ENCODE results near the gene SEMA5B. TPM values are rescaled to one million over a fixed set of nuclear protein-coding genes. Genes with fewer than 3 reads are reported as not detected.

Gene SEMA5B
- total RNA-seq, 2 experiments from 2014 or later = 0.13 to 2.3 TPM

GRCh38 chr3:123006609-123007008 is 21.0 kb downstream of the SEMA5B start:
- BruUV-seq (replicated peaks) = no TSS peak
- H3K36me3 ChIP-seq (ENCODE audit: insufficient read depth, low read length) = no peaks in the 10 kb centered on the region
- TF ChIP-seq, protein P1, sequence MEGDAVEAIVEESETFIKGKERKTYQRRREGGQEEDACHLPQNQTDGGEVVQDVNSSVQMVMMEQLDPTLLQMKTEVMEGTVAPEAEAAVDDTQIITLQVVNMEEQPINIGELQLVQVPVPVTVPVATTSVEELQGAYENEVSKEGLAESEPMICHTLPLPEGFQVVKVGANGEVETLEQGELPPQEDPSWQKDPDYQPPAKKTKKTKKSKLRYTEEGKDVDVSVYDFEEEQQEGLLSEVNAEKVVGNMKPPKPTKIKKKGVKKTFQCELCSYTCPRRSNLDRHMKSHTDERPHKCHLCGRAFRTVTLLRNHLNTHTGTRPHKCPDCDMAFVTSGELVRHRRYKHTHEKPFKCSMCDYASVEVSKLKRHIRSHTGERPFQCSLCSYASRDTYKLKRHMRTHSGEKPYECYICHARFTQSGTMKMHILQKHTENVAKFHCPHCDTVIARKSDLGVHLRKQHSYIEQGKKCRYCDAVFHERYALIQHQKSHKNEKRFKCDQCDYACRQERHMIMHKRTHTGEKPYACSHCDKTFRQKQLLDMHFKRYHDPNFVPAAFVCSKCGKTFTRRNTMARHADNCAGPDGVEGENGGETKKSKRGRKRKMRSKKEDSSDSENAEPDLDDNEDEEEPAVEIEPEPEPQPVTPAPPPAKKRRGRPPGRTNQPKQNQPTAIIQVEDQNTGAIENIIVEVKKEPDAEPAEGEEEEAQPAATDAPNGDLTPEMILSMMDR (conservative IDR thresholded peaks at IDR 0.05; ENCODE audit: low read length) = no peak
- TF ChIP-seq EZH2phosphoT487 (IDR thresholded peaks at IDR 0.05; ENCODE audit: borderline replicate concordance, low read depth, low read length) = no peak
- no peaks in the 10 kb centered on the region for H4K20me1 ChIP-seq (ENCODE audit: insufficient read depth, low read length)
- no peaks in the 10 kb centered on the region for H3K9me2 ChIP-seq (ENCODE audit: insufficient read depth, low read length)
- ChIA-PET POLR2A (no interaction called here), CTCF (ENCODE audit: unreplicated experiment) (no interaction called here)
- intact Hi-C loops (cut with micrococcal nuclease; ENCODE audit: unreplicated experiment) = no loop called here
- no peak overlapping the region for H2AFZ ChIP-seq (ENCODE audit: low read length)
- no peak overlapping the region for H3K27ac ChIP-seq (ENCODE audit: low read depth, low read length, poor library complexity, severe bottlenecking)
- H3K9me3 ChIP-seq (ENCODE audit: low read length) = no peaks in the 10 kb centered on the region
- no peaks in the 10 kb centered on the region for H3K79me2 ChIP-seq (ENCODE audit: insufficient read depth, low read depth, low read length)
- H3K4me2 ChIP-seq (ENCODE audit: low read length) = no peak overlapping the region
- DNase-seq (ENCODE audit: low spot score) = no peak
- H3K4me1 ChIP-seq (ENCODE audit: insufficient read depth, low read length, poor library complexity, severe bottlenecking) = no peaks in the 10 kb centered on the region
- no peak overlapping the region for H3K4me3 ChIP-seq (ENCODE audit: low read depth, low read length, poor library complexity, severe bottlenecking)

- Histone ChIP-seq H3K36me3 (ENCODE audit: insufficient read depth, low read length) (no peaks in the 10 kb centered on the region), H3K79me2 (ENCODE audit: insufficient read depth, low read depth, low read length) (no peaks in the 10 kb centered on the region), H3K4me2 (ENCODE audit: low read length) (no peak overlapping the region), H3K9me2 (ENCODE audit: insufficient read depth, low read length) (no peaks in the 10 kb centered on the region), H2AFZ (ENCODE audit: low read length) (no peak overlapping the region), H3K27ac (ENCODE audit: low read depth, low read length, poor library complexity, severe bottlenecking) (no peak overlapping the region), H3K4me3 (ENCODE audit: low read depth, low read length, poor library complexity, severe bottlenecking) (no peak overlapping the region), H3K9me3 (ENCODE audit: low read length) (no peaks in the 10 kb centered on the region), H4K20me1 (ENCODE audit: insufficient read depth, low read length) (no peaks in the 10 kb centered on the region), H3K4me1 (ENCODE audit: insufficient read depth, low read length, poor library complexity, severe bottlenecking) (no peaks in the 10 kb centered on the region)
- DNase-seq (ENCODE audit: low spot score) = no peak
- TF ChIP-seq, protein P1 (conservative IDR thresholded peaks at IDR 0.05; ENCODE audit: low read length) = no peak
- no peak for TF ChIP-seq EZH2phosphoT487 (IDR thresholded peaks at IDR 0.05; ENCODE audit: borderline replicate concordance, low read depth, low read length)
- ChIA-PET CTCF (ENCODE audit: unreplicated experiment) (no interaction called here), POLR2A (no interaction called here)
- no TSS peak for BruUV-seq (replicated peaks)
- intact Hi-C loops (cut with micrococcal nuclease; ENCODE audit: unreplicated experiment) = no loop called here
Measured at GRCh38 chr3:123005291-123005690, 22.3 kb downstream of the SEMA5B start.

- intact Hi-C loops (cut with micrococcal nuclease; ENCODE audit: unreplicated experiment) = no loop called here
- no peak overlapping the region for H3K4me2 ChIP-seq (ENCODE audit: low read length)
- no peak overlapping the region for H2AFZ ChIP-seq (ENCODE audit: low read length)
- H3K4me1 ChIP-seq (ENCODE audit: insufficient read depth, low read length, poor library complexity, severe bottlenecking) = no peaks in the 10 kb centered on the region
- H3K9me2 ChIP-seq (ENCODE audit: insufficient read depth, low read length) = no peaks in the 10 kb centered on the region
- no peaks in the 10 kb centered on the region for H3K36me3 ChIP-seq (ENCODE audit: insufficient read depth, low read length)
- no peaks in the 10 kb centered on the region for H3K79me2 ChIP-seq (ENCODE audit: insufficient read depth, low read depth, low read length)
- H3K4me3 ChIP-seq (ENCODE audit: low read depth, low read length, poor library complexity, severe bottlenecking) = no peak overlapping the region
- H4K20me1 ChIP-seq (ENCODE audit: insufficient read depth, low read length) = no peaks in the 10 kb centered on the region
- POLR2A ChIA-PET = no interaction called here
- H3K9me3 ChIP-seq (ENCODE audit: low read length) = no peaks in the 10 kb centered on the region
- BruUV-seq (replicated peaks) = no TSS peak
- no peak for DNase-seq (ENCODE audit: low spot score)
- no peak for TF ChIP-seq EZH2phosphoT487 (IDR thresholded peaks at IDR 0.05; ENCODE audit: borderline replicate concordance, low read depth, low read length)
- TF ChIP-seq, protein P1 (conservative IDR thresholded peaks at IDR 0.05; ENCODE audit: low read length) = no peak
- CTCF ChIA-PET (ENCODE audit: unreplicated experiment) = no interaction called here
- no peak overlapping the region for H3K27ac ChIP-seq (ENCODE audit: low read depth, low read length, poor library complexity, severe bottlenecking)
Measured at GRCh38 chr3:123004201-123004918, 23.2 kb downstream of the SEMA5B start.
